ENCODE data around the gene CSTF1.

- no peak for TF ChIP-seq ZNF384 (IDR thresholded peaks at IDR 0.05)
- no peak for TF ChIP-seq SP1 (IDR thresholded peaks at IDR 0.05)
- no peak for TF ChIP-seq ELF4 (IDR thresholded peaks at IDR 0.05)
- no peak for TF ChIP-seq FOXM1 (IDR thresholded peaks at IDR 0.05; ENCODE audit: borderline replicate concordance)
- TF ChIP-seq SUZ12 (IDR thresholded peaks at IDR 0.05): no peak
- no peak for TF ChIP-seq FOXK2 (IDR thresholded peaks at IDR 0.05)
Observed at GRCh38 chr20:56426026-56426425, 33.6 kb downstream of the CSTF1 start.

All from HEK293T (cell line).